CD4-positive, alpha-beta memory T cell (primary cell): ENCODE data around the gene ADSS1. TPM values are rescaled to one million over a fixed set of nuclear protein-coding genes. Genes with fewer than 3 reads are reported as not detected.

Source experiments
- CTCF ChIA-PET: fragments of 350-600 bp; sonication (Branson Sonifier 250); formaldehyde crosslinking; loops from one replicate; lab custom pipeline; 2021; ENCODE audit warnings: inconsistent platforms; ENCODE audit not compliant: partially characterized antibody; lab: Charles Lee
- POLR2A ChIA-PET: fragments of 350-600 bp; sonication (Branson Sonifier 250); formaldehyde crosslinking; loops from one replicate; lab custom pipeline; 2021; ENCODE audit not compliant: partially characterized antibody; lab: Charles Lee
- DNase-seq, 5 donors: peaks; one replicate each; pipeline versions ENCODE4 v3.0.0 to v3.0.0-alpha.2; 2020 to 2022; ENCODE audit warnings: mixed read lengths in 1 of 5
- H3K27ac ChIP-seq: one replicate; pipeline ENCODE4 v1.7.0; 2013; ENCODE audit warnings: low read depth, low read length
- H3K27me3 ChIP-seq: 2 replicates; pipeline ENCODE4 v1.7.0; 2013; ENCODE audit warnings: mild to moderate bottlenecking, low read length, moderate library complexity; ENCODE audit not compliant: insufficient read depth
- H3K36me3 ChIP-seq: 2 replicates; pipeline ENCODE4 v1.7.0; 2013; ENCODE audit warnings: mild to moderate bottlenecking, low read length, moderate library complexity; ENCODE audit not compliant: insufficient read depth
- H3K4me1 ChIP-seq: 2 replicates; pipeline ENCODE4 v1.7.0; 2013; ENCODE audit warnings: mild to moderate bottlenecking, low read length, moderate library complexity; ENCODE audit not compliant: insufficient read depth
- H3K4me3 ChIP-seq, 2 donors: one replicate each; pipeline ENCODE4 v1.7.0; 2013; ENCODE audit warnings: low read length in 2 of 2, mild to moderate bottlenecking in 1 of 2
- H3K9me3 ChIP-seq, 2 donors: one replicate each; pipeline ENCODE4 v1.7.0; 2013; ENCODE audit warnings: low read length in 2 of 2, control low read depth in 1 of 2; ENCODE audit not compliant: control insufficient read depth in 1 of 2
- H3K27ac Mint-ChIP-seq, 7 donors: one replicate each; pipeline ENCODE4 v1.8.0; 2020 to 2021; ENCODE audit warnings: mixed read lengths in 7 of 7, mild to moderate bottlenecking in 6 of 7, inconsistent platforms in 3 of 7, moderate library complexity in 3 of 7
- H3K27me3 Mint-ChIP-seq, 2 donors: one replicate each; pipeline ENCODE4 v1.8.0; 2020 to 2021; ENCODE audit warnings: mixed read lengths in 2 of 2
- H3K36me3 Mint-ChIP-seq, 2 donors: one replicate each; pipeline ENCODE4 v1.8.0; 2020 to 2021; ENCODE audit warnings: mixed read lengths in 2 of 2, inconsistent platforms in 1 of 2, mild to moderate bottlenecking in 1 of 2
- H3K4me1 Mint-ChIP-seq, 4 donors: one replicate each; pipeline ENCODE4 v1.8.0; 2020 to 2021; ENCODE audit warnings: mixed read lengths in 4 of 4, mild to moderate bottlenecking in 1 of 4
- H3K4me3 Mint-ChIP-seq, 8 donors: one replicate each; pipeline ENCODE4 v1.8.0; 2020 to 2021; ENCODE audit warnings: mixed read lengths in 8 of 8, mild to moderate bottlenecking in 7 of 8, moderate library complexity in 6 of 8, inconsistent platforms in 3 of 8
- H3K9me3 Mint-ChIP-seq, 8 donors: one replicate each; pipeline ENCODE4 v1.8.0; 2020 to 2021; ENCODE audit warnings: mixed read lengths in 8 of 8, mild to moderate bottlenecking in 5 of 8, inconsistent platforms in 3 of 8, moderate library complexity in 1 of 8
- intact Hi-C: fragments of 100-400 bp; cut with micrococcal nuclease; formaldehyde crosslinking; loops from one replicate; pipeline ENCODE4 v1.15.1; 2023
- polyA plus RNA-seq, 2 donors: library from polyadenylated mRNA; unstranded; fragments of 300-500 nt; fragmentation: Illumina TruSeq; gene quantifications; one replicate each; pipeline ENCODE4 v1.2.3, GENCODE V29; 2021
- total RNA-seq, 2 experiments: library from RNA; stranded (reverse); gene quantifications; one replicate each; pipeline ENCODE4 v1.2.3, GENCODE V29; 2021

ADSS1 gene
- total and polyA plus RNA-seq, 4 experiments from 2014 or later, result 0.16 to 1.8 (median 1.5) TPM

GRCh38 chr14:104734601-104734990, 10.6 kb downstream of the ADSS1 start:
- Mint-ChIP-seq H3K4me3 (no peak overlapping the region), H3K36me3 (no peaks in the 10 kb centered on the region), H3K9me3 (no peaks in the 10 kb centered on the region), H3K4me1 (no peaks in the 10 kb centered on the region), H3K27ac (no peak overlapping the region), H3K27me3 (peaks cover 0 to 1% of the 10 kb centered on the region in 2 donors)
- Histone ChIP-seq H3K27me3 (no peaks in the 10 kb centered on the region), H3K4me3 (no peak overlapping the region), H3K4me1 (no peaks in the 10 kb centered on the region), H3K9me3 (no peaks in the 10 kb centered on the region), H3K36me3 (no peaks in the 10 kb centered on the region), H3K27ac (no peak overlapping the region)
- ChIA-PET CTCF (no interaction called here), POLR2A (no interaction called here)
- DNase-seq, result no peak
- intact Hi-C loops, result no loop called here

GRCh38 chr14:104734991-104735779, 11.2 kb downstream of the ADSS1 start:
- no peak overlapping the region for H3K27ac ChIP-seq
- POLR2A ChIA-PET, result no interaction called here
- no peak overlapping the region for H3K4me3 Mint-ChIP-seq
- no peaks in the 10 kb centered on the region for H3K9me3 ChIP-seq
- CTCF ChIA-PET, result no interaction called here
- intact Hi-C loops, result no loop called here
- peaks cover 0 to 1% of the 10 kb centered on the region in 2 donors for H3K27me3 Mint-ChIP-seq
- no peak overlapping the region for H3K27ac Mint-ChIP-seq
- H3K4me3 ChIP-seq, result no peak overlapping the region
- no peaks in the 10 kb centered on the region for H3K4me1 ChIP-seq
- H3K9me3 Mint-ChIP-seq, result no peaks in the 10 kb centered on the region
- H3K27me3 ChIP-seq, result no peaks in the 10 kb centered on the region
- H3K4me1 Mint-ChIP-seq, result no peaks in the 10 kb centered on the region
- H3K36me3 Mint-ChIP-seq, result no peaks in the 10 kb centered on the region
- no peaks in the 10 kb centered on the region for H3K36me3 ChIP-seq
- no peak for DNase-seq

GRCh38 chr14:104735830-104736642, 12.0 kb downstream of the ADSS1 start:
- no peak overlapping the region for H3K27ac Mint-ChIP-seq
- no peaks in the 10 kb centered on the region for H3K4me1 ChIP-seq
- ChIA-PET CTCF (interaction anchor here (1.4 kb wide), 1 partner anchor 13 kb away, joined by 6 read pairs; the partner anchor contains the start of gene ADSS1), POLR2A (no interaction called here)
- H3K36me3 ChIP-seq, result no peaks in the 10 kb centered on the region
- intact Hi-C loops, result no loop called here
- H3K9me3 ChIP-seq, result no peaks in the 10 kb centered on the region
- no peaks in the 10 kb centered on the region for H3K9me3 Mint-ChIP-seq
- H3K36me3 Mint-ChIP-seq, result no peaks in the 10 kb centered on the region
- no peak overlapping the region for H3K4me3 ChIP-seq
- DNase-seq, result no peak
- H3K4me1 Mint-ChIP-seq, result no peaks in the 10 kb centered on the region
- H3K27me3 Mint-ChIP-seq, result peaks cover 0 to 1% of the 10 kb centered on the region in 2 donors
- H3K27ac ChIP-seq, result no peak overlapping the region
- no peak overlapping the region for H3K4me3 Mint-ChIP-seq
- no peaks in the 10 kb centered on the region for H3K27me3 ChIP-seq

GRCh38 chr14:104738375-104739019, 14.5 kb downstream of the ADSS1 start:
- POLR2A ChIA-PET, result no interaction called here
- no peaks in the 10 kb centered on the region for H3K9me3 ChIP-seq
- H3K27me3 Mint-ChIP-seq, result peaks cover 0 to 1% of the 10 kb centered on the region in 2 donors
- DNase-seq, result peak in 1 of 5 donors; percentile 9
- H3K4me1 ChIP-seq, result no peaks in the 10 kb centered on the region
- no peaks in the 10 kb centered on the region for H3K9me3 Mint-ChIP-seq
- no peaks in the 10 kb centered on the region for H3K36me3 ChIP-seq
- no peaks in the 10 kb centered on the region for H3K36me3 Mint-ChIP-seq
- no peak overlapping the region for H3K4me3 ChIP-seq
- H3K27me3 ChIP-seq, result no peaks in the 10 kb centered on the region
- no peak overlapping the region for H3K27ac ChIP-seq
- CTCF ChIA-PET, result no interaction called here
- H3K27ac Mint-ChIP-seq, result no peak overlapping the region
- intact Hi-C loops, result no loop called here
- H3K4me3 Mint-ChIP-seq, result no peak overlapping the region
- no peaks in the 10 kb centered on the region for H3K4me1 Mint-ChIP-seq

GRCh38 chr14:104739026-104739425, 15.0 kb downstream of the ADSS1 start:
- H3K27me3 ChIP-seq, result no peaks in the 10 kb centered on the region
- H3K4me3 Mint-ChIP-seq, result no peak overlapping the region
- H3K9me3 ChIP-seq, result no peaks in the 10 kb centered on the region
- no peaks in the 10 kb centered on the region for H3K9me3 Mint-ChIP-seq
- H3K36me3 ChIP-seq, result no peaks in the 10 kb centered on the region
- no peaks in the 10 kb centered on the region for H3K4me1 ChIP-seq
- ChIA-PET CTCF (no interaction called here), POLR2A (no interaction called here)
- no peak overlapping the region for H3K27ac ChIP-seq
- intact Hi-C loops, result no loop called here
- H3K4me1 Mint-ChIP-seq, result no peaks in the 10 kb centered on the region
- H3K4me3 ChIP-seq, result no peak overlapping the region
- no peak for DNase-seq
- H3K36me3 Mint-ChIP-seq, result no peaks in the 10 kb centered on the region
- no peak overlapping the region for H3K27ac Mint-ChIP-seq
- H3K27me3 Mint-ChIP-seq, result peaks cover 0 to 1% of the 10 kb centered on the region in 2 donors

- Histone ChIP-seq H3K36me3 (no peaks in the 10 kb centered on the region), H3K27ac (no peak overlapping the region), H3K9me3 (no peaks in the 10 kb centered on the region), H3K27me3 (no peaks in the 10 kb centered on the region), H3K4me3 (no peak overlapping the region), H3K4me1 (no peaks in the 10 kb centered on the region)
- Mint-ChIP-seq H3K4me1 (no peaks in the 10 kb centered on the region), H3K4me3 (no peak overlapping the region), H3K9me3 (no peaks in the 10 kb centered on the region), H3K27me3 (peaks cover 0 to 1% of the 10 kb centered on the region in 2 donors), H3K36me3 (no peaks in the 10 kb centered on the region), H3K27ac (peak overlapping the region in 1 of 7 donors; percentile 89)
- ChIA-PET CTCF (no interaction called here), POLR2A (no interaction called here)
- intact Hi-C loops, result no loop called here
- DNase-seq, result peak in 1 of 5 donors; percentile 13
These were observed 15.8 kb downstream of the ADSS1 start for GRCh38 chr14:104739546-104740516.
